Stimulated activated CD8-positive, alpha-beta memory T cell treated with anti-CD3 and anti-CD28 coated beads, Interleukin-15, amount 100 ng/mL, for 4 hours (primary cell): ENCODE measurements around the gene ITGB2.
"Not testable (repeated sequence)": the region's sequence is repeated elsewhere in the genome, so short reads cannot be mapped to it uniquely, and the experiment has no call there.

ENCODE experiments used
- DNase-seq, 2 donors: peaks; one replicate each; pipeline ENCODE4 v3.0.0-alpha.2; 2020; ENCODE audit warnings: low read depth in 2 of 2

Gene ITGB2

DNA sequence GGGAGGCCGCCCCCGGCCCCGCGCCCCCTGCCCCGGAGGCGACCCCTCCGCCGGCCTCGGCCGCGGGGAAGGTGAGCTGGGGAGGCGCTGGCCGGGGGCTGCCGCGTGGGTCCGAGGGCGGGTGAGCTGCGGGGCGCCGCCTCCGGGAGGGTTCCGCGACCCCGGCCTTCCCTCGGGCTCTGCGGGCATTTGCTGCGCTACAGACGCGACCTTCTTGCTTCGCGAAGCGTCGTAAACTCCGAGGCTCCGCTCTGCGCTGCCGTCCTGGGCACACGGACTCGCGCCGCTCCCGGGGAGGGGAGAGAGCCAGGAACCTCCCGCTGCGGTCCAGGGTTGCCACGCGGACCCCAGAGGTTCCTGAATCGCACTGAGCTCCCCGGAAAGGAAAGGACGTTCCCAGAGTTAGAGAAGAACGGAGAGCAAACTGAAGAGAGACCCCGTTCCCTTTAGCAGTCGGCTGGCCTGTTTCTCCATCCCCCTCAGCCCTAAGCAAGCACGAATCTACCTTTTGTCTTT, 19.5 kb upstream of the ITGB2 start:
- no peak for DNase-seq

DNA sequence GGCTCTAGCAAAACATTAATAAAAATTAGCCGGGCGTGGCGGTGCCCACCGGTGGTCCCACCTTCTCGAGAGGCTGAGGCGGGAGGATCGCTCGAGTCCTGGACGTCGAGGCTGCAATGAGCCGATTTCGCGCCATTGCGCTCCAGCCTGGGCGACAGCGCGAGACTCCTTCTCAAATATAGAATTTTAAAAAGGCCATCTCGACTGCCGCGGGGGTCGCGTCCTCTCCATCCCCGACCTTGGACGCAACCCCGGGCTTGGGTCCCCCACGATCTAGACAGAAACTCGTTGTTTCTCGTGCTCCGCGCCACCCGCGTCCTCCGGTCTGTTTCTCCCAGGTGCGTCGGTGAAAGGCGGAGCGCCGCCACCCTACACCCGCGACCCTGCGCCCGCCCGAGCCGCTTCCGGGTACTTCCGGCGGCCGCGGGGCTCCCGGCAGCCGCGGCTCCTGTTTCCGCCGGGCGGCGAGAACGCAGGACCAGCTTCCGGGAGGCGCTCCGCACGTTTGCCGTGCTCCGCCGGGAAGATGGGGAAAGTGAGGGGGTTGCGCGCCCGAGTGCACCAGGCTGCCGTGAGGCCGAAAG, 18.9 kb upstream of the ITGB2 start, which contains the start of gene SLX9:
Gene SLX9 (plus strand): TSS at position 498 of the 584 bp plus-strand sequence. CDS start 29 bp downstream, at position 527.
- DNase-seq, result peak; percentile 57 to 71

- DNase-seq, result no peak
These were observed 18.3 kb upstream of the ITGB2 start for GRCh38 chr21:44938772-44939531.

- DNase-seq, result no peak
These were observed 14.8 kb upstream of the ITGB2 start for GRCh38 chr21:44935533-44935927.

- DNase-seq, result no peak
These were observed 14.3 kb upstream of the ITGB2 start for GRCh38 chr21:44934797-44935532.

- no peak for DNase-seq
These were observed 13.6 kb upstream of the ITGB2 start for GRCh38 chr21:44934276-44934675.

- DNase-seq, result no peak
These were observed 13.2 kb upstream of the ITGB2 start for GRCh38 chr21:44933918-44934260.

GRCh38 chr21:44933199-44933917, 12.7 kb upstream of the ITGB2 start:
- no peak for DNase-seq

DNA sequence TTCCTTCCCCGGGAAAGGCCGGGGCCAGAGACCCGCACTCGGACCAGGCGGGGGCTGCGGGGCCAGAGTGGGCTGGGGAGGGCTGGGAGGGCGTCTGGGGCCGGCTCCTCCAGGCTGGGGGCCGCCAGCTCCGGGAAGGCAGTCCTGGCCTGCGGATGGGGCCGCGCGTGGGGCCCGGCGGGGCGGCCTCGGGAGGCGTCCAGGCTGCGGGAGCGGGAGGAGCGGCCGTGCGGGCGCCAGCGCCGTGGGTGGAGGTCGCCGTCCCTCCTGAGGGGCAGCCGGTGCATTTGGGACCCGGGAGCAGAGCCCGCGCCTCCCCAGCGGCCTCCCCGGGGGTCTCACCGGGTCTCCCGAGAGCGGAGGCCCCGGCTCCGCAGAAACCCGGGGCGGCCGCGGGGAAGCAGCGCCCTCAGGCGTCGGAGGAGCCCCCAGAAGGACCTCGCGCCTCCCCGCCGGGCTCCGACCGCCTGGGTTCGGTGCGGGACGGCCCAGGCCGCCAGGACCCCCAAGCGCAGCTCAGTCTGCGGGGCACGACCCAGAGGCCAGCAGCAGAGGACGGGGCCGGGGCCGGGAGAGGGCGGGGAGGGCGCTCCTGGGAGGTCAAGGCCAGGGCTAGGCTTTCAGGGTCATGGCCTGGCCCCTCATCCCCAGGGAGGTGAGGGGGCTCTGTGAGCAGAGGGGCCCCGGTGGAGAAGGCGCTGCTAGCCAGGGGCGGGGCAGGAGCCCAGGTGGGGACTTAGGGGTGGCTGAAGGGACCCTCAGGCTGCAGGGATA, 11.9 kb upstream of the ITGB2 start:
- DNase-seq, result peak; percentile 46 to 59

GRCh38 chr21:44931501-44932407, 11.1 kb upstream of the ITGB2 start:
- DNase-seq, result no peak

GRCh38 chr21:44931137-44931500, 10.4 kb upstream of the ITGB2 start:
- no peak for DNase-seq

GRCh38 chr21:44930543-44930981, 9.9 kb upstream of the ITGB2 start:
- DNase-seq, result peak in 1 of 2 donors; percentile 59

- DNase-seq, result no peak
These were observed 9.3 kb upstream of the ITGB2 start for GRCh38 chr21:44929799-44930542.

DNA sequence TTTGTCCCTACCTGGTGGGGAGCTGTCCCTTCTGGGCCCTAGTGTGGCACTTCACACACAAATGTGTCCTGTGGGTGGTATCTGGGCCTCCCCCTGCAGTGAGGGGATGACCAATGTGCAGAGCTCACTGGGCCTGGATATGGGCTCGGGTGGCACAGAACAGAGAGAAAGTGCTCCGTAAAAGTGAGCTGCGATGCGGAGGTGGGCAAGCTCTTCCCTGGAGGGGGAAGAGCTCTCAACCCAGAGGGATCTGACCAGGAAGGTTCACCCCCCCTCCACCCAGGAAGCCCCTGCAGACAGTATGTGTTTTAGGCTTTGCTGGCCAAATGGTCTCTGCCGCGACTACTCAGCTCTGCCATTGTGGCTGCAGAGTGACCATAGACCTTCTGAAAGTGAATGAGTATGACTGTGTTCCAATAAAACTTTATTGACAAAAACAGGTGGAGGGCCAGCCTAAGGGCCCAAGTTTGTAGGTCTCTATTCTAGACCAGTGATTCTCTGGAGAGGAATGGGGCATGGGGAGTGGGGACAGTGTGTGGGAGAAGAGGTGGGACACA, 8.6 kb upstream of the ITGB2 start:
- no peak for DNase-seq

GRCh38 chr21:44928500-44929241, 8.0 kb upstream of the ITGB2 start:
- not testable (repeated sequence) for DNase-seq

GRCh38 chr21:44927587-44928461, 7.1 kb upstream of the ITGB2 start:
- DNase-seq, result peak; percentile 87 to 94

DNA sequence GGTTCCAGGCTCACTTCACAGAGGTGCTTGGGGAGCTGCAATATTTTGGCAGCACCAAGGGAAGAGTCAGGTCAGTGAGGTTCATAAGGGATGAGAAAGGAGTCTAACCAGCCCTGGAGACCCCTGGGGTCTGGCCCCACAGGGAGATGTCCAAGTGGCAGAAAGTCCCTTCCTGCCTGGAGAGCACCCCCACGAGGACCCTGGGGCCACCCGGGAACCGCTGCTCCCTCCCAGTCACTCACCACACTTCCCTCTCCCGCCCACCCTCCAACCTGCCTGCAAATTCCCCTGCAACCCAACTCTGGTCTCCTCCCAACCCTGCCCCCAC, 6.5 kb upstream of the ITGB2 start:
- no peak for DNase-seq
